Measurements from ENCODE around the gene DCTD. TPM values are rescaled to one million over a fixed set of nuclear protein-coding genes. Genes with fewer than 3 reads are reported as not detected.
A peak's percentile ranks its signal among the peaks of the same experiment; 100 is the strongest.

The DCTD gene
- total and polyA plus RNA-seq, 10 of the 15 experiments (the other 5 are each of a cell fraction or from before 2014, with no cell fraction given), result 37.8 to 137 (median 92.1) TPM

- TF ChIP-seq, protein P1, sequence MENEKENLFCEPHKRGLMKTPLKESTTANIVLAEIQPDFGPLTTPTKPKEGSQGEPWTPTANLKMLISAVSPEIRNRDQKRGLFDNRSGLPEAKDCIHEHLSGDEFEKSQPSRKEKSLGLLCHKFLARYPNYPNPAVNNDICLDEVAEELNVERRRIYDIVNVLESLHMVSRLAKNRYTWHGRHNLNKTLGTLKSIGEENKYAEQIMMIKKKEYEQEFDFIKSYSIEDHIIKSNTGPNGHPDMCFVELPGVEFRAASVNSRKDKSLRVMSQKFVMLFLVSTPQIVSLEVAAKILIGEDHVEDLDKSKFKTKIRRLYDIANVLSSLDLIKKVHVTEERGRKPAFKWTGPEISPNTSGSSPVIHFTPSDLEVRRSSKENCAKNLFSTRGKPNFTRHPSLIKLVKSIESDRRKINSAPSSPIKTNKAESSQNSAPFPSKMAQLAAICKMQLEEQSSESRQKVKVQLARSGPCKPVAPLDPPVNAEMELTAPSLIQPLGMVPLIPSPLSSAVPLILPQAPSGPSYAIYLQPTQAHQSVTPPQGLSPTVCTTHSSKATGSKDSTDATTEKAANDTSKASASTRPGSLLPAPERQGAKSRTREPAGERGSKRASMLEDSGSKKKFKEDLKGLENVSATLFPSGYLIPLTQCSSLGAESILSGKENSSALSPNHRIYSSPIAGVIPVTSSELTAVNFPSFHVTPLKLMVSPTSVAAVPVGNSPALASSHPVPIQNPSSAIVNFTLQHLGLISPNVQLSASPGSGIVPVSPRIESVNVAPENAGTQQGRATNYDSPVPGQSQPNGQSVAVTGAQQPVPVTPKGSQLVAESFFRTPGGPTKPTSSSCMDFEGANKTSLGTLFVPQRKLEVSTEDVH (IDR thresholded peaks at IDR 0.05; ENCODE audit: low read depth, partially characterized antibody), result no peak
- TF ChIP-seq BCL3 (IDR thresholded peaks at IDR 0.05; ENCODE audit: borderline replicate concordance, insufficient read depth, low read depth, low read length, poor library complexity, severe bottlenecking), result peak; percentile 31
- TF ChIP-seq FOXM1 (IDR thresholded peaks at IDR 0.05; ENCODE audit: low read depth, low read length), result no peak
- TF ChIP-seq TAF1 (IDR thresholded peaks at IDR 0.05; ENCODE audit: borderline replicate concordance, low read depth, low read length), result peak; percentile 79
- no peak for TF ChIP-seq SKIL (IDR thresholded peaks at IDR 0.05; ENCODE audit: low read depth, poor library complexity, severe bottlenecking)
- TF ChIP-seq PAX5 (IDR thresholded peaks at IDR 0.05; ENCODE audit: borderline replicate concordance, low read depth, low read length), result no peak; the same call in none of the 2 replicates
- TF ChIP-seq GATAD2B (conservative IDR thresholded peaks at IDR 0.05; ENCODE audit: low read depth), result peak; percentile 91
- TF ChIP-seq STAT3 (IDR thresholded peaks at IDR 0.05; ENCODE audit: low read depth, low read length), result no peak
- no peak for TF ChIP-seq NR2C2 (IDR thresholded peaks at IDR 0.05; ENCODE audit: borderline replicate concordance, control insufficient read depth, insufficient read length, low read depth)
- TF ChIP-seq, protein P2, sequence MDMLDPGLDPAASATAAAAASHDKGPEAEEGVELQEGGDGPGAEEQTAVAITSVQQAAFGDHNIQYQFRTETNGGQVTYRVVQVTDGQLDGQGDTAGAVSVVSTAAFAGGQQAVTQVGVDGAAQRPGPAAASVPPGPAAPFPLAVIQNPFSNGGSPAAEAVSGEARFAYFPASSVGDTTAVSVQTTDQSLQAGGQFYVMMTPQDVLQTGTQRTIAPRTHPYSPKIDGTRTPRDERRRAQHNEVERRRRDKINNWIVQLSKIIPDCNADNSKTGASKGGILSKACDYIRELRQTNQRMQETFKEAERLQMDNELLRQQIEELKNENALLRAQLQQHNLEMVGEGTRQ (IDR thresholded peaks at IDR 0.05; ENCODE audit: borderline replicate concordance, low read depth, low read length), result no peak
- no peak for TF ChIP-seq SUPT20H (IDR thresholded peaks at IDR 0.05; ENCODE audit: borderline replicate concordance, control insufficient read depth, low read depth, low read length)
- TF ChIP-seq RUNX3 (IDR thresholded peaks at IDR 0.05; ENCODE audit: low read length), result no peak; the same call in 1 of the 2 replicates
- TF ChIP-seq TCF7 (IDR thresholded peaks at IDR 0.05; ENCODE audit: borderline replicate concordance), result no peak
- TF ChIP-seq IKZF1 (conservative IDR thresholded peaks at IDR 0.05), result peak; percentile 64
- no peak for TF ChIP-seq RCOR1 (conservative IDR thresholded peaks at IDR 0.05; ENCODE audit: low read depth, low read length)
- no peak for TF ChIP-seq IRF4 (IDR thresholded peaks at IDR 0.05; ENCODE audit: low read depth, low read length)
- TF ChIP-seq TCF12 (IDR thresholded peaks at IDR 0.05; ENCODE audit: low read depth, low read length), result no peak
- TF ChIP-seq MEF2A (IDR thresholded peaks at IDR 0.05; ENCODE audit: insufficient read depth, low read depth, low read length), result no peak
- no peak; the same call in 1 of the 2 replicates for TF ChIP-seq CBFB (IDR thresholded peaks at IDR 0.05; ENCODE audit: low read depth)
- TF ChIP-seq, protein P3, sequence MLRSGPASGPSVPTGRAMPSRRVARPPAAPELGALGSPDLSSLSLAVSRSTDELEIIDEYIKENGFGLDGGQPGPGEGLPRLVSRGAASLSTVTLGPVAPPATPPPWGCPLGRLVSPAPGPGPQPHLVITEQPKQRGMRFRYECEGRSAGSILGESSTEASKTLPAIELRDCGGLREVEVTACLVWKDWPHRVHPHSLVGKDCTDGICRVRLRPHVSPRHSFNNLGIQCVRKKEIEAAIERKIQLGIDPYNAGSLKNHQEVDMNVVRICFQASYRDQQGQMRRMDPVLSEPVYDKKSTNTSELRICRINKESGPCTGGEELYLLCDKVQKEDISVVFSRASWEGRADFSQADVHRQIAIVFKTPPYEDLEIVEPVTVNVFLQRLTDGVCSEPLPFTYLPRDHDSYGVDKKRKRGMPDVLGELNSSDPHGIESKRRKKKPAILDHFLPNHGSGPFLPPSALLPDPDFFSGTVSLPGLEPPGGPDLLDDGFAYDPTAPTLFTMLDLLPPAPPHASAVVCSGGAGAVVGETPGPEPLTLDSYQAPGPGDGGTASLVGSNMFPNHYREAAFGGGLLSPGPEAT (IDR thresholded peaks at IDR 0.05; ENCODE audit: low read depth), result 0 out of 2 replicates have a peak, but pooled peaks have one; percentile 50
Observed at GRCh38 chr4:182917182-182918043, at the start of gene DCTD (continued).
